Measurements from ENCODE around the gene DSP.

The DSP gene

GRCh38 chr6:7617801-7618764 is 76.6 kb downstream of the DSP start:
- no peaks in the 10 kb centered on the region for H4K20me1 ChIP-seq
- H3K27ac ChIP-seq, result peak overlapping the region; percentile 52
- H3K4me3 ChIP-seq, result no peak overlapping the region
- no peaks in the 10 kb centered on the region for H3K9me3 ChIP-seq
- H3K9ac ChIP-seq, result peak overlapping the region; percentile 33; the same call in 1 of the 2 replicates
- H3K27me3 ChIP-seq, result no peaks in the 10 kb centered on the region
- no peak for TF ChIP-seq Cebpa-rat (IDR thresholded peaks at IDR 0.05)
- peak overlapping the region; percentile 72 for H3K4me2 ChIP-seq
- peaks cover 9% of the 10 kb centered on the region for H3K36me3 ChIP-seq
- peaks cover 20% of the 10 kb centered on the region for H3K4me1 ChIP-seq

DNA sequence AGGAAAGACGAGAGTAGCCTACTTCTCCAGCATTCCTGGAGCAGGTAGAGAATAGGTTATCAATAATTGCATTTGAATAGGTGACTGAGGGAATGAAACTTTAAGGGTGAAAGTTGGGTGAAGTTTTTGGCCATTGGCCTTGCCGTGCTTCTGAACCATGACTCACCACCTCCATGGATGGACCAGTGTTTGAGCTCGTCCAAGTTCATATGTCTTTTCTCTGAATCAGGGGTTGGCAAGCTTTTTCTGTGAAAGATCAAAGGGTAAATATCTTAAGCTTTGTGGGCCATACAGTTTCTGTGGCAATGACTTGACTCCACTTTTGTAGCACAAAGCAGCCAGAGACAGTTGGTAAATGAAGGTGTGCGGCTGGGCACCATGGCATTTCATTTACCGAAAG is 80.3 kb downstream of the DSP start:
- Histone ChIP-seq H3K27ac (no peak overlapping the region), H3K9ac (no peak overlapping the region), H3K9me3 (no peaks in the 10 kb centered on the region), H3K36me3 (no peaks in the 10 kb centered on the region), H3K4me1 (peaks cover 20% of the 10 kb centered on the region), H3K4me3 (no peak overlapping the region), H3K27me3 (no peaks in the 10 kb centered on the region), H4K20me1 (no peaks in the 10 kb centered on the region), H3K4me2 (no peak overlapping the region)
- TF ChIP-seq Cebpa-rat (IDR thresholded peaks at IDR 0.05), result no peak

- Histone ChIP-seq H3K36me3 (no peaks in the 10 kb centered on the region), H3K4me3 (no peak overlapping the region), H3K27ac (no peak overlapping the region), H3K9me3 (no peaks in the 10 kb centered on the region), H4K20me1 (no peaks in the 10 kb centered on the region), H3K27me3 (no peaks in the 10 kb centered on the region), H3K9ac (no peak overlapping the region), H3K4me2 (no peak overlapping the region), H3K4me1 (no peaks in the 10 kb centered on the region)
- no peak for TF ChIP-seq Cebpa-rat (IDR thresholded peaks at IDR 0.05)
These were observed 83.6 kb downstream of the DSP start for GRCh38 chr6:7624796-7625710.

DNA sequence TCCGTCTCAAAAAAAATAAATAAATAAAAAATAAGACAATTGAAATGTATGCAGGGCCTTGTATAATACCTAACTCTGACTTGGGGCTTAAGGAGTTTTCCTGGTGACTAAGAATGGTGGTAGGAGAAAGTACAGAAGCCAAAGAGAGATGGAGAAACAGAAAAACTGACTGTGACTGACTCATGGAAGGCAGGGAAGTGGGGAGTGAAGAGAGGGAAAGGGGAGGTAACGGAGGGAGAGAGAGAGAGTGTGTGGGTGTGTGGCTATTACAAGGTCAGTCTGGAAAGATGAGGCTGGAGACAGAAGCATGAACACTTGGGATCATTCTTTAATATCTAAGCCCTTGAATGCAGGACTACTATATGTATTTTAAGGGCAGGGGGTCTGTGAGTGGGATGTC is 87.0 kb downstream of the DSP start:
- no peak overlapping the region for H3K4me3 ChIP-seq

DNA sequence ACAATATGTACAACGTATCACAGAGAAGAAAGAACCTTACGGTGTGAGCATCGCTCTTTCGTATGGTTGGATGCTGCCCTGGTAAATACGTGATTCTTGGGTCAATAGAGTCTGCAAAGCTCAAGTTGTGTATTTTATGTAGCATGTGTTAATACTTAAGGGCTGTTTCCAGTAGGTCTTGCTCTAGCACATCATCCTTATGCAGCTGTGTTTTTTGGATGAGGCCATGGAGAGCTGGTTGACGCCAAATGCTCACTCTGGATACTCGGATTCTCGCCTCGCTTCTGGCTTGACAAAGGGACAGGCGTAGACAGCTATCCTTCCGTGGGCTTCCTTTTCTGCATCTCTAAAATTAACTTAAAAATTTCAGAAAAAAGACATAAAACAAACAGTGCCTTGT is 87.4 kb downstream of the DSP start:
- no peaks in the 10 kb centered on the region for H3K36me3 ChIP-seq
- no peak overlapping the region for H3K9ac ChIP-seq
- no peak overlapping the region for H3K27ac ChIP-seq
- no peak overlapping the region for H3K4me3 ChIP-seq
- H3K27me3 ChIP-seq, result no peaks in the 10 kb centered on the region
- H4K20me1 ChIP-seq, result no peaks in the 10 kb centered on the region
- H3K4me1 ChIP-seq, result no peaks in the 10 kb centered on the region
- no peak overlapping the region for H3K4me2 ChIP-seq
- TF ChIP-seq Cebpa-rat (IDR thresholded peaks at IDR 0.05), result no peak
- H3K9me3 ChIP-seq, result no peaks in the 10 kb centered on the region

More for the DNA sequence above, 87.0 kb downstream of the DSP start:
- Histone ChIP-seq H3K27me3 (no peaks in the 10 kb centered on the region), H3K4me1 (no peaks in the 10 kb centered on the region), H3K9me3 (no peaks in the 10 kb centered on the region), H3K36me3 (no peaks in the 10 kb centered on the region), H3K4me2 (no peak overlapping the region), H4K20me1 (no peaks in the 10 kb centered on the region), H3K27ac (no peak overlapping the region), H3K9ac (no peak overlapping the region)
- no peak for TF ChIP-seq Cebpa-rat (IDR thresholded peaks at IDR 0.05)

GRCh38 chr6:7629321-7629720 is 87.8 kb downstream of the DSP start:
- Histone ChIP-seq H3K9ac (no peak overlapping the region), H3K36me3 (no peaks in the 10 kb centered on the region), H4K20me1 (no peaks in the 10 kb centered on the region), H3K9me3 (no peaks in the 10 kb centered on the region), H3K4me1 (no peaks in the 10 kb centered on the region), H3K27me3 (no peaks in the 10 kb centered on the region), H3K4me2 (no peak overlapping the region), H3K4me3 (no peak overlapping the region), H3K27ac (no peak overlapping the region)
- no peak for TF ChIP-seq Cebpa-rat (IDR thresholded peaks at IDR 0.05)

GRCh38 chr6:7630792-7631191 is 89.3 kb downstream of the DSP start:
- Histone ChIP-seq H3K9me3 (no peaks in the 10 kb centered on the region), H3K4me1 (no peaks in the 10 kb centered on the region), H3K4me3 (no peak overlapping the region), H3K4me2 (no peak overlapping the region), H3K27me3 (no peaks in the 10 kb centered on the region), H4K20me1 (no peaks in the 10 kb centered on the region), H3K36me3 (no peaks in the 10 kb centered on the region), H3K9ac (no peak overlapping the region), H3K27ac (no peak overlapping the region)
- no peak for TF ChIP-seq Cebpa-rat (IDR thresholded peaks at IDR 0.05)

- no peak for TF ChIP-seq Cebpa-rat (IDR thresholded peaks at IDR 0.05)
- H3K36me3 ChIP-seq, result no peaks in the 10 kb centered on the region
- no peaks in the 10 kb centered on the region for H3K27me3 ChIP-seq
- H3K27ac ChIP-seq, result no peak overlapping the region
- no peaks in the 10 kb centered on the region for H4K20me1 ChIP-seq
- no peaks in the 10 kb centered on the region for H3K9me3 ChIP-seq
- H3K4me1 ChIP-seq, result no peaks in the 10 kb centered on the region
- no peak overlapping the region for H3K4me2 ChIP-seq
- no peak overlapping the region for H3K9ac ChIP-seq
- no peak overlapping the region for H3K4me3 ChIP-seq
These were observed 90.0 kb downstream of the DSP start for GRCh38 chr6:7631466-7631865.

DNA sequence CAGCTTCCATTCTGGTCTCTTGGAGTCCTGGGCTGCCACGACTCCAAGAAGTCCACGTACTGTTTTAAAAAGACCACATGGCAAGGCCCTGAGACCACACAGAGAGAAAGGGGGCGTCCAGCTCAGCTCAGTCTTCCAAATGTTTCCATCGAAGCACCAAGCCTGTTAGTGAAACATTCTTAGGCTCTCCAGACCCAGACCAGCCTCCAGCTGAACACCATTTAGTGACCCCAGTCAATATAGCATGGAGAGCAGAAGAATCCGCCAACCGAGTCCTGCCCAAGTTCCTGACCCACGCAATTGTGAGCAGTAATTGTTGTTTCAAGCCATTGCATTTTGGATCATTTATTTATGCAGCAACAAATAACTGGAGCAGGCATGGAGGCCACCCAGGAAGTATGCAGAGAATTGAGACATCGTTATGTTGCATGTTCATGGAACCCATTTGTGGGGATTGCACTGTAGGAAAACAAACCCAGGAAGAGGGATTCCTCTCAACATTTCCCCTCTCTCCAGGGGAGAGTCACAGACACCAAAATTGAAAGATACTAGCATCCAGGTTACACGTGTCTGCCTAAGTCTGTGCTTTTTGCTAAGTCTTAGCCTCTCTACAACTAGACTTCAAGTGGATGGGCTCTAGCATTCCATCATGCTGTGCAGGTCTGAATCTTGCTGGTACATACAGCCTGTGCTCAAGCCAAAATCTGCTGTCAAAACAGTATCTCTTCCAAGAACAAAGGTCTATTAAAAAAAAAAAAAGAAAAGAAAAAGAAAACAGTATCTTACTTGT is 91.2 kb downstream of the DSP start:
- no peaks in the 10 kb centered on the region for H3K27me3 ChIP-seq
- H4K20me1 ChIP-seq, result no peaks in the 10 kb centered on the region
- H3K4me3 ChIP-seq, result no peak overlapping the region
- no peak overlapping the region for H3K9ac ChIP-seq
- no peaks in the 10 kb centered on the region for H3K36me3 ChIP-seq
- TF ChIP-seq Cebpa-rat (IDR thresholded peaks at IDR 0.05), result no peak
- H3K4me1 ChIP-seq, result no peaks in the 10 kb centered on the region
- H3K4me2 ChIP-seq, result no peak overlapping the region
- H3K9me3 ChIP-seq, result no peaks in the 10 kb centered on the region
- H3K27ac ChIP-seq, result no peak overlapping the region

Data from BLaER1 (cell line).